ENCODE data around the gene ISYNA1. TPM values are rescaled to one million over a fixed set of nuclear protein-coding genes. Genes with fewer than 3 reads are reported as not detected.

ISYNA1 gene
- total RNA-seq, 2 donors from 2014 or later = 24.1 to 49.4 TPM

GRCh38 chr19:18392926-18393325 is 45.0 kb downstream of the ISYNA1 start:
- peaks cover 0 to 16% of the 10 kb centered on the region in 2 donors for H3K4me1 ChIP-seq
- H3K27me3 ChIP-seq = no peaks in the 10 kb centered on the region
- no peak for DNase-seq (ENCODE audit: low spot score)
- no peaks in the 10 kb centered on the region for H3K36me3 ChIP-seq
- H3K4me3 ChIP-seq = no peak overlapping the region
- TF ChIP-seq, protein P1, sequence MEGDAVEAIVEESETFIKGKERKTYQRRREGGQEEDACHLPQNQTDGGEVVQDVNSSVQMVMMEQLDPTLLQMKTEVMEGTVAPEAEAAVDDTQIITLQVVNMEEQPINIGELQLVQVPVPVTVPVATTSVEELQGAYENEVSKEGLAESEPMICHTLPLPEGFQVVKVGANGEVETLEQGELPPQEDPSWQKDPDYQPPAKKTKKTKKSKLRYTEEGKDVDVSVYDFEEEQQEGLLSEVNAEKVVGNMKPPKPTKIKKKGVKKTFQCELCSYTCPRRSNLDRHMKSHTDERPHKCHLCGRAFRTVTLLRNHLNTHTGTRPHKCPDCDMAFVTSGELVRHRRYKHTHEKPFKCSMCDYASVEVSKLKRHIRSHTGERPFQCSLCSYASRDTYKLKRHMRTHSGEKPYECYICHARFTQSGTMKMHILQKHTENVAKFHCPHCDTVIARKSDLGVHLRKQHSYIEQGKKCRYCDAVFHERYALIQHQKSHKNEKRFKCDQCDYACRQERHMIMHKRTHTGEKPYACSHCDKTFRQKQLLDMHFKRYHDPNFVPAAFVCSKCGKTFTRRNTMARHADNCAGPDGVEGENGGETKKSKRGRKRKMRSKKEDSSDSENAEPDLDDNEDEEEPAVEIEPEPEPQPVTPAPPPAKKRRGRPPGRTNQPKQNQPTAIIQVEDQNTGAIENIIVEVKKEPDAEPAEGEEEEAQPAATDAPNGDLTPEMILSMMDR (IDR thresholded peaks at IDR 0.05) = no peak
- H3K27ac ChIP-seq = peak overlapping the region in 1 of 2 donors; percentile 28
- no peaks in the 10 kb centered on the region for H3K9me3 ChIP-seq

DNA sequence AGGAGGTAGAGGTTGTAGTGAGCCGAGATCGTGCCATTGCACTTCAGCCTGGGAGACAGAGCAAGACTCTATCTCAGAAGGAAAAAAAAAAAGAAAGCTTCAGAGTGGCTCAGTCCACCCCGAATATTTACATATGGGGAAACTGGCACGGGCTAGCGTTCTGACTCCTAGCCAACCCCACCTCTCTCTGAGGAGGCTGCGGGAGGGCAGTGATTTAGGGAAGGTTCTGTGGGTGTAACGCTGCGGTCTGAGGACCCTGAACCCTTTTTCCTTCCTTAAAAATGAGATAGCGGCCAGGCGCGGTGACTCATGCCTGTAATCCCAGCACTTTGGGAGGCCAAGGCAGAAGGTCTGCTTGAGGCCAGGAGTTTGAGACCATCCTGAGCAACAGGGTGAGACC is 45.5 kb downstream of the ISYNA1 start:
- TF ChIP-seq, protein P1 (IDR thresholded peaks at IDR 0.05) = no peak
- Histone ChIP-seq H3K27me3 (no peaks in the 10 kb centered on the region), H3K4me3 (no peak overlapping the region), H3K4me1 (peaks cover 0 to 15% of the 10 kb centered on the region in 2 donors), H3K9me3 (no peaks in the 10 kb centered on the region), H3K27ac (peak overlapping the region in 1 of 2 donors; percentile 28), H3K36me3 (no peaks in the 10 kb centered on the region)
- DNase-seq (ENCODE audit: low spot score) = peak; percentile 72

- TF ChIP-seq, protein P1 (IDR thresholded peaks at IDR 0.05) = no peak
- peaks cover 0 to 14% of the 10 kb centered on the region in 2 donors for H3K4me1 ChIP-seq
- no peaks in the 10 kb centered on the region for H3K27me3 ChIP-seq
- no peak for DNase-seq (ENCODE audit: low spot score)
- H3K27ac ChIP-seq = no peak overlapping the region
- H3K4me3 ChIP-seq = no peak overlapping the region
- H3K9me3 ChIP-seq = no peaks in the 10 kb centered on the region
- no peaks in the 10 kb centered on the region for H3K36me3 ChIP-seq
These were observed 46.3 kb downstream of the ISYNA1 start for GRCh38 chr19:18391509-18392075.

DNA sequence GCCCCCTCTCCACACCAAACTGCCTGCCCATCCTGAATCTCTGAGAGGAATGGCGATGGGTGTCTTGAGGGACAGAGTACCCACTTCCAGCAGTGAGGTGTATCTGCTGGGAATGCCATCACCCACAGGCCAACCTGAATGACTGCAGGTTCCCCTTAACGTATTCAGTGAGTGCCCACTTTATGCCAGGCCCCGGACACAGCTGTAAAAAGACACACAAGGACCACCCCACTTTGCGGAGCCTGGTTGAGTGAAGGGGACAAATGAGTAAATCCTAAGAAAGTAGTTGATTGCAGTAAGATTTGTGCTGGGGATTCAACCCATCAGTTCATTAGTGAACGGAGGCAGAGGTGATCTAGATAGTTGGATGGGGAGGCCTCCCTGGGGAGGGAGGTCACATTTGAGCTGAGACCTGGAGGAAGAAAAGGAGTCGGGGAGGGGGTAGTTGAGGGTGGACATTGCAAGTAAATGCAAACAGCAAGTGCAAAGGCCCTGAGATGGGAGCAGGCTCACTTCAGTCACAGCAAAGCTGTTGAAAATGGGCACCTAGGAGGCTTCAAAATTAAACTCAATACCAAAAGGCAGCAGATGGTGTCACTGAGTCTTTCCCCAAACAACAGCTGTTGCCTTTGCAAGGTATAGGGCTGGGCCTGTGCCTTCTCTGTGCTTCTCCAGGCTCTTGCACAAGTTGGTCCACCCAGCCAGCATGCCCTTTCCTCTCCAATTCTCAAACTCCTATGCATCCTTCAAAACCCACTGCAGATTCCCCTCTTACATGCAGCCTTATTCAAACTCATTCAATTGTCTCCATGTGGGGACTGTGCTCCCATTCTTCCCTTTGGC is 47.6 kb downstream of the ISYNA1 start:
- TF ChIP-seq, protein P1 (IDR thresholded peaks at IDR 0.05) = no peak
- no peak for DNase-seq (ENCODE audit: low spot score)
- no peaks in the 10 kb centered on the region for H3K9me3 ChIP-seq
- no peak overlapping the region for H3K4me3 ChIP-seq
- H3K27me3 ChIP-seq = no peaks in the 10 kb centered on the region
- no peak overlapping the region for H3K27ac ChIP-seq
- H3K4me1 ChIP-seq = peaks cover 0 to 25% of the 10 kb centered on the region in 2 donors
- no peaks in the 10 kb centered on the region for H3K36me3 ChIP-seq

GRCh38 chr19:18389726-18390064 is 48.2 kb downstream of the ISYNA1 start:
- Histone ChIP-seq H3K4me3 (no peak overlapping the region), H3K36me3 (no peaks in the 10 kb centered on the region), H3K27me3 (no peaks in the 10 kb centered on the region), H3K9me3 (no peaks in the 10 kb centered on the region), H3K4me1 (peaks cover 0 to 25% of the 10 kb centered on the region in 2 donors), H3K27ac (no peak overlapping the region)
- DNase-seq (ENCODE audit: low spot score) = no peak
- TF ChIP-seq, protein P1 (IDR thresholded peaks at IDR 0.05) = no peak

Data from right atrium auricular region (tissue), 2 donors.